Epithelial cell of proximal tubule (primary cell): ENCODE measurements around the gene GASK1B. TPM values are rescaled to one million over a fixed set of nuclear protein-coding genes. Genes with fewer than 3 reads are reported as not detected.
A peak's percentile ranks its signal among the peaks of the same experiment; 100 is the strongest.

ENCODE experiments used
- DNase-seq: peaks from one replicate; pipeline ENCODE4 v3.0.0-alpha.2; 2011; ENCODE audit warnings: low read depth
- H3K4me3 ChIP-seq: 2 replicates; pipeline ENCODE4 v1.5.1; 2011; ENCODE audit warnings: low read depth, mild to moderate bottlenecking, low read length
- CTCF ChIP-seq: conservative IDR thresholded peaks from 2 replicates; pipeline ENCODE4 v1.5.1; 2012; ENCODE audit warnings: low read depth, mild to moderate bottlenecking, low read length
- total RNA-seq: library from RNA; depleted of rRNA; stranded (reverse); fragments of >200 nt; gene quantifications from 2 replicates; pipeline ENCODE4 v1.2.3, GENCODE V29; 2015

Gene GASK1B
- total RNA-seq, 1 donor from 2014 or later, result 0.17 TPM

DNA sequence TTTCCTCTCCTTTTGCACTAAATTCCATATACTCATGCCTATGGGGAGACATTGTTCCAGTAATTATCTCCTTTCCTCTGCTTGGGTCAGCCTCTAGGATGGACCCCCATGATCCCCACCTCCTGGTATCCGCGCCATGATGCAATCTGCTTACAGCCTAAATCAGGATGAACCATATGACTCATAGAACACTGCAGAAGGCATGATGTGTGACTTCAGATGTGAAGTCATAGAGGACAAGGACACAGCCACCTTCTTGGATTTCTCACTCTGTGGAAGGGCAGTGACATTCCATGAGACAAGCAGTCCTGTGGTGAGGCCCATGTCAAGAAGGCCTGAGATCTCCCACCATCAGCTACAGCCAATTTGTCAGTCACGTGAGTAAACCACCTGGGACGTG, 28.5 kb upstream of the GASK1B start:
- no peak overlapping the region for H3K4me3 ChIP-seq
- no peak for DNase-seq
- TF ChIP-seq CTCF, result no peak

GRCh38 chr4:158200214-158200613, 27.4 kb upstream of the GASK1B start:
- no peak overlapping the region for H3K4me3 ChIP-seq
- no peak for DNase-seq
- no peak for TF ChIP-seq CTCF

DNA sequence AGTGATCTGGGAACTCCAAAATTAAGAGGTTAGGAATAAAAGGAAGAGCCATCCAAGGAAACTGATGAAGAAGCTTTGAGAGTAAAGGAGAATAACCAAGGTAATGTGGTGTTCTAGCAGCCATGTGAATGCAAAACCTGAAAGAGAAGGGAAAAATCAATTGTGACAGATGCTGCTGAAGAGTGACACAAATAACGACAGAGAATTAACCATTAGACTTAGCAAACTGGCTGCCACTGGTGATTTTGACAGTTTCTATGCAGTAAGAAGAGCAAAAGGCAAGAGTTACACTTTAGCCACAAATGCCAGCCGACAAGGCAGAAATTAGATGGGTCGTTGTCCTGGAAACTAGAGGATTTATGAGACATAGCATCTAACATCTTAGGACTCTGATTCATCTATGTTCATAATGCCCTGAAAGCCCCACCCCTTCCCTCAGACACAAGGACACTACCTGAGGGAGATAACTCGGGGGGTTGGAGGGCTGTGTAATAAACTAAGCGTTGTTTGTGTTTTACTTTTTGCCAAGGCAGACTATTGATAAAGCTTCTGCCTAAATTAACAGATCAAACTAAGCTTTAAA, 24.5 kb upstream of the GASK1B start:
- no peak overlapping the region for H3K4me3 ChIP-seq
- DNase-seq, result no peak
- no peak for TF ChIP-seq CTCF

DNA sequence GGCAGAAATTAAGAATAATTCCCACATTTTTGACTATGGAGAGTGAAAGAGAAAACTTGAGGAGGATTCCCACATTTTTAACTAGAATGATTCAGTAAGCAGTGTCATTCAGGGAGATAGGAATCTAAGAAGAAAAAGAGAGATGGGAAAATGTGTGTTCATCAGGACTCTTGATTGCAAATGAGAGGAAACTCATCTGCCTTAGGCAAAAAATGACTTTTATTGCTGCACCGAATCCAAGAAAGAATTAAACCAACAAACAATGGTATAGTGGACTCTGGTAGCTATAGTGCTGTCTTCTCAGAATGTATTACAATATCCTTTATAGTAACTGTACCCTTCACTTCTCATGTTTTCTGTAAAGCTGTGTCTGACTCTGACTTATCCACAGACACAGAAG, 22.5 kb upstream of the GASK1B start:
- H3K4me3 ChIP-seq, result no peak overlapping the region
- TF ChIP-seq CTCF, result no peak
- DNase-seq, result no peak

- H3K4me3 ChIP-seq, result no peak overlapping the region
- no peak for DNase-seq
- peak; percentile 68 for TF ChIP-seq CTCF
Observed at GRCh38 chr4:158193171-158193749, 20.4 kb upstream of the GASK1B start.

GRCh38 chr4:158192439-158193158, 19.8 kb upstream of the GASK1B start:
- no peak overlapping the region for H3K4me3 ChIP-seq
- no peak for TF ChIP-seq CTCF
- no peak for DNase-seq
